Measurements from ENCODE around the gene FXR1.
"Not testable (repeated sequence)": the region's sequence is repeated elsewhere in the genome, so short reads cannot be mapped to it uniquely, and the experiment has no call there.

Gene FXR1

GRCh38 chr3:180987344-180987743 lies 74.9 kb downstream of the FXR1 start:
- Histone ChIP-seq H3K4me3 (ENCODE audit: low read length) (no peak overlapping the region), H3K9ac (ENCODE audit: low read length) (no peak overlapping the region), H3K9me3 (ENCODE audit: control insufficient read depth, low read length) (no peaks in the 10 kb centered on the region), H3K36me3 (ENCODE audit: control insufficient read depth, insufficient read depth, low read length) (no peaks in the 10 kb centered on the region), H3K4me1 (ENCODE audit: control insufficient read depth, insufficient read depth, low read length) (no peaks in the 10 kb centered on the region), H3K27me3 (ENCODE audit: control insufficient read depth, insufficient read depth, low read length) (no peaks in the 10 kb centered on the region)

GRCh38 chr3:180989291-180990163 lies 77.1 kb downstream of the FXR1 start, which contains the start of gene DNAJC19:
Gene DNAJC19, minus strand, starts transcription at chr3:180989736. Its CDS starts 134 bp downstream, at chr3:180989602.
- Histone ChIP-seq H3K27me3 (ENCODE audit: control insufficient read depth, insufficient read depth, low read length) (no peaks in the 10 kb centered on the region), H3K9me3 (ENCODE audit: control insufficient read depth, low read length) (no peaks in the 10 kb centered on the region), H3K9ac (ENCODE audit: low read length) (peak within 1 kb of the TSS; percentile 84), H3K4me1 (ENCODE audit: control insufficient read depth, insufficient read depth, low read length) (no peaks in the 10 kb centered on the region), H3K4me3 (ENCODE audit: low read length) (peak within 1 kb of the TSS; percentile 93), H3K36me3 (ENCODE audit: control insufficient read depth, insufficient read depth, low read length) (no peaks in the 10 kb centered on the region)

- no peak overlapping the region for H3K9ac ChIP-seq (ENCODE audit: low read length)
Observed at GRCh38 chr3:180990505-180990904, 78.0 kb downstream of the FXR1 start.

GRCh38 chr3:180996415-180996932 lies 84.0 kb downstream of the FXR1 start:
- Histone ChIP-seq H3K9ac (ENCODE audit: low read length) (no peak overlapping the region), H3K27me3 (ENCODE audit: control insufficient read depth, insufficient read depth, low read length) (no peaks in the 10 kb centered on the region), H3K4me1 (ENCODE audit: control insufficient read depth, insufficient read depth, low read length) (no peaks in the 10 kb centered on the region), H3K9me3 (ENCODE audit: control insufficient read depth, low read length) (no peaks in the 10 kb centered on the region), H3K4me3 (ENCODE audit: low read length) (no peak overlapping the region), H3K36me3 (ENCODE audit: control insufficient read depth, insufficient read depth, low read length) (no peaks in the 10 kb centered on the region)

More at GRCh38 chr3:180990505-180990904, 78.0 kb downstream of the FXR1 start:
- Histone ChIP-seq H3K9me3 (ENCODE audit: control insufficient read depth, low read length) (no peaks in the 10 kb centered on the region), H3K4me3 (ENCODE audit: low read length) (no peak overlapping the region), H3K4me1 (ENCODE audit: control insufficient read depth, insufficient read depth, low read length) (no peaks in the 10 kb centered on the region), H3K36me3 (ENCODE audit: control insufficient read depth, insufficient read depth, low read length) (no peaks in the 10 kb centered on the region), H3K27me3 (ENCODE audit: control insufficient read depth, insufficient read depth, low read length) (no peaks in the 10 kb centered on the region)

GRCh38 chr3:181002331-181002730 lies 89.9 kb downstream of the FXR1 start:
- H3K4me3 ChIP-seq (ENCODE audit: low read length); H3K9ac ChIP-seq (ENCODE audit: low read length); H3K36me3 ChIP-seq (ENCODE audit: control insufficient read depth, insufficient read depth, low read length); H3K9me3 ChIP-seq (ENCODE audit: control insufficient read depth, low read length); H3K27me3 ChIP-seq (ENCODE audit: control insufficient read depth, insufficient read depth, low read length); H3K4me1 ChIP-seq (ENCODE audit: control insufficient read depth, insufficient read depth, low read length): not testable (repeated sequence)

GRCh38 chr3:181003469-181003868 lies 91.0 kb downstream of the FXR1 start:
- H3K4me1 ChIP-seq (ENCODE audit: control insufficient read depth, insufficient read depth, low read length); H3K9ac ChIP-seq (ENCODE audit: low read length); H3K9me3 ChIP-seq (ENCODE audit: control insufficient read depth, low read length); H3K4me3 ChIP-seq (ENCODE audit: low read length); H3K27me3 ChIP-seq (ENCODE audit: control insufficient read depth, insufficient read depth, low read length); H3K36me3 ChIP-seq (ENCODE audit: control insufficient read depth, insufficient read depth, low read length): not testable (repeated sequence)

GRCh38 chr3:181006541-181006940 lies 94.1 kb downstream of the FXR1 start:
- Histone ChIP-seq H3K36me3 (ENCODE audit: control insufficient read depth, insufficient read depth, low read length) (no peaks in the 10 kb centered on the region), H3K9me3 (ENCODE audit: control insufficient read depth, low read length) (no peaks in the 10 kb centered on the region), H3K4me3 (ENCODE audit: low read length) (no peak overlapping the region), H3K4me1 (ENCODE audit: control insufficient read depth, insufficient read depth, low read length) (no peaks in the 10 kb centered on the region), H3K9ac (ENCODE audit: low read length) (no peak overlapping the region), H3K27me3 (ENCODE audit: control insufficient read depth, insufficient read depth, low read length) (no peaks in the 10 kb centered on the region)

GRCh38 chr3:181007262-181007661 lies 94.8 kb downstream of the FXR1 start:
- H3K4me3 ChIP-seq (ENCODE audit: low read length), result no peak overlapping the region
- H3K9me3 ChIP-seq (ENCODE audit: control insufficient read depth, low read length), result no peaks in the 10 kb centered on the region
- no peak overlapping the region for H3K9ac ChIP-seq (ENCODE audit: low read length)
- no peaks in the 10 kb centered on the region for H3K4me1 ChIP-seq (ENCODE audit: control insufficient read depth, insufficient read depth, low read length)
- H3K36me3 ChIP-seq (ENCODE audit: control insufficient read depth, insufficient read depth, low read length), result no peaks in the 10 kb centered on the region
- no peaks in the 10 kb centered on the region for H3K27me3 ChIP-seq (ENCODE audit: control insufficient read depth, insufficient read depth, low read length)

- H3K36me3 ChIP-seq (ENCODE audit: control insufficient read depth, insufficient read depth, low read length), result no peaks in the 10 kb centered on the region
- H3K4me3 ChIP-seq (ENCODE audit: low read length), result no peak overlapping the region
- no peaks in the 10 kb centered on the region for H3K27me3 ChIP-seq (ENCODE audit: control insufficient read depth, insufficient read depth, low read length)
- H3K4me1 ChIP-seq (ENCODE audit: control insufficient read depth, insufficient read depth, low read length), result no peaks in the 10 kb centered on the region
- H3K9me3 ChIP-seq (ENCODE audit: control insufficient read depth, low read length), result no peaks in the 10 kb centered on the region
- H3K9ac ChIP-seq (ENCODE audit: low read length), result no peak overlapping the region
Observed at GRCh38 chr3:181008796-181009195, 96.3 kb downstream of the FXR1 start.

- no peak overlapping the region for H3K4me3 ChIP-seq (ENCODE audit: low read length)
- no peak overlapping the region for H3K9ac ChIP-seq (ENCODE audit: low read length)
- no peaks in the 10 kb centered on the region for H3K4me1 ChIP-seq (ENCODE audit: control insufficient read depth, insufficient read depth, low read length)
- no peaks in the 10 kb centered on the region for H3K27me3 ChIP-seq (ENCODE audit: control insufficient read depth, insufficient read depth, low read length)
- no peaks in the 10 kb centered on the region for H3K9me3 ChIP-seq (ENCODE audit: control insufficient read depth, low read length)
- no peaks in the 10 kb centered on the region for H3K36me3 ChIP-seq (ENCODE audit: control insufficient read depth, insufficient read depth, low read length)
Observed at GRCh38 chr3:181009225-181009624, 96.8 kb downstream of the FXR1 start.

GRCh38 chr3:181017690-181018089 lies 105.2 kb downstream of the FXR1 start:
- Histone ChIP-seq H3K9me3 (ENCODE audit: control insufficient read depth, low read length) (no peaks in the 10 kb centered on the region), H3K27me3 (ENCODE audit: control insufficient read depth, insufficient read depth, low read length) (no peaks in the 10 kb centered on the region), H3K4me1 (ENCODE audit: control insufficient read depth, insufficient read depth, low read length) (no peaks in the 10 kb centered on the region), H3K36me3 (ENCODE audit: control insufficient read depth, insufficient read depth, low read length) (no peaks in the 10 kb centered on the region), H3K4me3 (ENCODE audit: low read length) (no peak overlapping the region), H3K9ac (ENCODE audit: low read length) (no peak overlapping the region)

GRCh38 chr3:181025204-181025603 lies 112.7 kb downstream of the FXR1 start:
- H3K9me3 ChIP-seq (ENCODE audit: control insufficient read depth, low read length), result no peaks in the 10 kb centered on the region

More at GRCh38 chr3:181025204-181025603, 112.7 kb downstream of the FXR1 start:
- H3K36me3 ChIP-seq (ENCODE audit: control insufficient read depth, insufficient read depth, low read length), result no peaks in the 10 kb centered on the region
- no peak overlapping the region for H3K4me3 ChIP-seq (ENCODE audit: low read length)
- no peaks in the 10 kb centered on the region for H3K4me1 ChIP-seq (ENCODE audit: control insufficient read depth, insufficient read depth, low read length)
- no peaks in the 10 kb centered on the region for H3K27me3 ChIP-seq (ENCODE audit: control insufficient read depth, insufficient read depth, low read length)
- no peak overlapping the region for H3K9ac ChIP-seq (ENCODE audit: low read length)

Measured in mucosa of stomach (tissue), 1 donor.